KMS-11 (cell line): ENCODE measurements around the gene TSR1.

Experiments used
- H2AFZ ChIP-seq: fragments of 200-600 bp; sonication (generic); 2 replicates; pipeline ENCODE4 v1.6.1; 2016; ENCODE audit warnings: antibody characterized with exemption, mixed run types, low read depth
- H3K27ac ChIP-seq: fragments of 200-600 bp; sonication (generic); 2 replicates; pipeline ENCODE4 v1.6.1; 2016; ENCODE audit warnings: mild to moderate bottlenecking, mixed run types
- H3K27me3 ChIP-seq: fragments of 200-600 bp; sonication (generic); 2 replicates; pipeline ENCODE4 v1.6.1; 2017; ENCODE audit warnings: mild to moderate bottlenecking, low read depth, mixed run types, moderate library complexity; ENCODE audit not compliant: insufficient read depth
- H3K36me3 ChIP-seq: fragments of 200-600 bp; sonication (generic); 2 replicates; pipeline ENCODE4 v1.6.1; 2017; ENCODE audit warnings: mild to moderate bottlenecking, mixed run types; ENCODE audit not compliant: insufficient read depth
- H3K4me1 ChIP-seq: fragments of 200-600 bp; sonication (generic); 2 replicates; pipeline ENCODE4 v1.6.1; 2016; ENCODE audit warnings: mild to moderate bottlenecking, low read depth, mixed run types; ENCODE audit not compliant: poor library complexity, severe bottlenecking
- H3K4me2 ChIP-seq: fragments of 200-600 bp; sonication (generic); 2 replicates; pipeline ENCODE4 v1.7.0; 2016; ENCODE audit warnings: mild to moderate bottlenecking, mixed run types
- H3K4me3 ChIP-seq: fragments of 200-600 bp; sonication (generic); IDR thresholded peaks from 2 replicates; pipeline ENCODE4 v1.6.1; 2017; ENCODE audit warnings: low read depth, low read length, mixed read lengths; ENCODE audit not compliant: insufficient read depth
- H3K79me2 ChIP-seq: fragments of 200-600 bp; sonication (generic); 2 replicates; pipeline ENCODE4 v1.6.1; 2016; ENCODE audit warnings: low read depth, mixed run types; ENCODE audit not compliant: insufficient read depth
- H3K9ac ChIP-seq: fragments of 200-600 bp; sonication (generic); 2 replicates; pipeline ENCODE4 v1.6.1; 2016; ENCODE audit warnings: mild to moderate bottlenecking, mixed run types
- H4K20me1 ChIP-seq: fragments of 200-600 bp; sonication (generic); 2 replicates; pipeline ENCODE4 v1.6.1; 2016; ENCODE audit warnings: mild to moderate bottlenecking, mixed run types; ENCODE audit not compliant: insufficient read depth
- TF ChIP-seq, protein P1 (sequence below): fragments of 200-600 bp; sonication (generic); conservative IDR thresholded peaks from 2 replicates; pipeline ENCODE4 v1.6.1; 2017; ENCODE audit warnings: low read depth, mild to moderate bottlenecking, antibody characterized with exemption, low read length, moderate library complexity, mixed read lengths

The TSR1 gene

GRCh38 chr17:2380950-2381649, 44.8 kb upstream of the TSR1 start:
- H2AFZ ChIP-seq: no peak overlapping the region
- H3K4me2 ChIP-seq: no peak overlapping the region
- H3K9ac ChIP-seq: no peak overlapping the region
- H3K4me3 ChIP-seq: no peak overlapping the region
- no peak overlapping the region for H3K27ac ChIP-seq
- H3K27me3 ChIP-seq: no peaks in the 10 kb centered on the region
- peaks cover 6% of the 10 kb centered on the region for H3K4me1 ChIP-seq
- TF ChIP-seq, protein P1, sequence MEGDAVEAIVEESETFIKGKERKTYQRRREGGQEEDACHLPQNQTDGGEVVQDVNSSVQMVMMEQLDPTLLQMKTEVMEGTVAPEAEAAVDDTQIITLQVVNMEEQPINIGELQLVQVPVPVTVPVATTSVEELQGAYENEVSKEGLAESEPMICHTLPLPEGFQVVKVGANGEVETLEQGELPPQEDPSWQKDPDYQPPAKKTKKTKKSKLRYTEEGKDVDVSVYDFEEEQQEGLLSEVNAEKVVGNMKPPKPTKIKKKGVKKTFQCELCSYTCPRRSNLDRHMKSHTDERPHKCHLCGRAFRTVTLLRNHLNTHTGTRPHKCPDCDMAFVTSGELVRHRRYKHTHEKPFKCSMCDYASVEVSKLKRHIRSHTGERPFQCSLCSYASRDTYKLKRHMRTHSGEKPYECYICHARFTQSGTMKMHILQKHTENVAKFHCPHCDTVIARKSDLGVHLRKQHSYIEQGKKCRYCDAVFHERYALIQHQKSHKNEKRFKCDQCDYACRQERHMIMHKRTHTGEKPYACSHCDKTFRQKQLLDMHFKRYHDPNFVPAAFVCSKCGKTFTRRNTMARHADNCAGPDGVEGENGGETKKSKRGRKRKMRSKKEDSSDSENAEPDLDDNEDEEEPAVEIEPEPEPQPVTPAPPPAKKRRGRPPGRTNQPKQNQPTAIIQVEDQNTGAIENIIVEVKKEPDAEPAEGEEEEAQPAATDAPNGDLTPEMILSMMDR: no peak
- no peaks in the 10 kb centered on the region for H3K36me3 ChIP-seq
- no peaks in the 10 kb centered on the region for H3K79me2 ChIP-seq
- no peaks in the 10 kb centered on the region for H4K20me1 ChIP-seq

DNA sequence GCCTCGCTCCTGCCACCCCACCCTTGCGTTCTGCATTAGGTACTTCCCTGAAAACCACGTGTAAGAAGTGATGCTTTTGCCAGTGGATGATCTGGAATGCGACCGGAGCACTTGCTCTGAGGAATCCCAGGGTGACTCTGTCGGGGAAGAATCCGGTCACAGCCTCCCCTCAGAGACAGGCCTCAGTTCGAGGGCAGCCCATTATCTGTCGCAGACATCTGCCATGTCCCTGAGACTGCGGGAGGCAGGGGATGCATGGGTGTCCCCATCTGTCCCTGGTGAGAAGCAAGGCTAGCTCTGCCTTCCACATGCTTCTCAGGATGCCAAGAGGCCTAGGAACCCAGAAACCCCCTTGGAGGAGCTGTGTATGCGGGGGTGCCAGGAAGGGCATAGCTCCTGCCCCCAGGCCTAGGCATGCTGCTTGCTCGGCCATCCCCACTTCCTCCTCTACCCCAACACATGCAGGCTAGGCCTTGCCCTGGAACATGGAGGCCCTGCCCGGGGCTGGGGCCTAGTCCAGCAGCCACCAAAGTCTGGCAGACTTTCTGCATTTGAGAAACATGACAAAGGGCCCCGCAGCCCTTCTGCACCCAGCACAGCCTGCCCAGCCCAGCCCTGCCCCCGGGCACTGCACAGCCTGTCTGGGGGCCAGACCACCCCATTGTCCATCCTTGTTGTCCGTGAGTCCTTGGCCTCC, 44.1 kb upstream of the TSR1 start:
- Histone ChIP-seq H3K4me2 (no peak overlapping the region), H2AFZ (no peak overlapping the region), H3K27ac (no peak overlapping the region), H3K4me3 (no peak overlapping the region), H4K20me1 (no peaks in the 10 kb centered on the region), H3K36me3 (no peaks in the 10 kb centered on the region), H3K27me3 (no peaks in the 10 kb centered on the region), H3K4me1 (peaks cover 6% of the 10 kb centered on the region), H3K9ac (no peak overlapping the region), H3K79me2 (no peaks in the 10 kb centered on the region)
- TF ChIP-seq, protein P1: no peak

DNA sequence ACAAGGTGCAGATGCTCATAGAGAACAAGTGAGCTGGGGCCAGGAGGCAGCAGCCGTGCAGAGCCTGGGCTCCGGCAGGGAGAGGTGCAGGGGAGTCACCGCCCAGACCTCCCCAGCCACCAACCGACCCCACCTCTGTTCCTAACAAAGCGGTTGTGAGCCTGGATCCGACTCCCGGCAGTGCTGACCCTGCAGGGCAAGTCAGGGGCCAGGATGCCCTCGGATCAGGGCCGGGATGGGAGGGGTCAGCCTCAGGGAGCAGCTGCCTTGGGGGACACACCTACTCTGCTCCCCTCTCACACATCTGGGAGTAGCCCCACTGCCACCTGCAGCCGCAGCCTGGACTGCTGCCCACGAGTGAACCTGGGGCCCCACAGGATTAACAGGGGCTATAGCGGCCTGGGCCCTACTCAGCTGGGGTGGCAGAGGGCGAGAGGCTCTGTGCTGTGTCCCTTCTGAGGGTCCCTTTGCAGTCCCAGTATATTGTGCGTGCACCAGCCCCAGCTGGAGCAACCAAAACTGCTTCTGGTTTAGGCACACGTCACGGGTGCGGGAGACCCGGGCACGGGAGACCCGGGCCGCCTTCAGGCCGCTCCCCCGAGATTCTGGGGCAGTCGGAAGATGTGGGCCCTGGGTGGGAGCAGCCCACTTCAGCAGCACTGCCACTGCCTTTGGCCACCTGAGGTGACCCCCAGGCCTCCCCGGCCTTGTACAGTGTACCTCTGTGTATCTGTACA, 43.4 kb upstream of the TSR1 start:
- H3K79me2 ChIP-seq: no peaks in the 10 kb centered on the region
- H3K4me2 ChIP-seq: no peak overlapping the region
- no peak overlapping the region for H3K9ac ChIP-seq
- TF ChIP-seq, protein P1: no peak
- H3K27ac ChIP-seq: no peak overlapping the region
- no peaks in the 10 kb centered on the region for H4K20me1 ChIP-seq
- no peak overlapping the region for H2AFZ ChIP-seq
- no peaks in the 10 kb centered on the region for H3K27me3 ChIP-seq
- H3K4me3 ChIP-seq: no peak overlapping the region
- peaks cover 6% of the 10 kb centered on the region for H3K4me1 ChIP-seq
- H3K36me3 ChIP-seq: no peaks in the 10 kb centered on the region

DNA sequence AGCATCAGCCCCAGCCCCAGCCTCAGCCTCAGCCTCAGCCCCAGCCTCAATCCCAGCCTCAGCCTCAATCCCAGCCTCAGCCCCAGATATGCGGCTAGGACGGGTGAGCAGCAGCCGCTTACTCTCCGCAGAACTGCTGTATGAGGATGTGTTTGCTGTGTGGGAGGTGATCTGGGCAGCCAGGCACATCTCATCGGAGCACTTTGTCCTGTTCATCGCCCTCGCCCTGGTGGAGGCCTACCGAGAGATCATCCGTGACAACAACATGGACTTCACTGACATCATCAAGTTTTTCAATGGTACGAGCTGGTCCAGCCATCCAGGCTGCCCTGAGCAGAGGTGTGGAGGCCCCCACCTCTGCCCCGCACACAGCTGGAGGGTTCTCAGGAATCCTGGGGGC, 42.6 kb upstream of the TSR1 start:
- Histone ChIP-seq H3K27me3 (no peaks in the 10 kb centered on the region), H3K4me2 (no peak overlapping the region), H3K4me1 (peaks cover 6% of the 10 kb centered on the region), H3K9ac (no peak overlapping the region), H3K4me3 (no peak overlapping the region), H3K79me2 (no peaks in the 10 kb centered on the region), H4K20me1 (no peaks in the 10 kb centered on the region), H3K36me3 (no peaks in the 10 kb centered on the region), H2AFZ (no peak overlapping the region), H3K27ac (no peak overlapping the region)
- TF ChIP-seq, protein P1: no peak
